ENCODE measurements around the gene CPO.

CPO gene

GRCh38 chr2:206969192-206969591 is 29.9 kb downstream of the CPO start:
- no peak for TF ChIP-seq CTCF (IDR thresholded peaks at IDR 0.05; ENCODE audit: insufficient read depth, low read length, missing control alignments)
- no peak for DNase-seq (ENCODE audit: low read depth, low spot score)
- ChIA-PET CTCF (interaction anchor here (1.6 to 4.4 kb wide), 3 partner anchors 12 to 504 kb away, joined by 5 to 21 read pairs (median 6); no protein-coding TSS in a partner anchor), POLR2A (no interaction called here)
- H3K4me3 ChIP-seq (ENCODE audit: low read depth, low read length) = no peak overlapping the region

- no peak for TF ChIP-seq CTCF (IDR thresholded peaks at IDR 0.05; ENCODE audit: insufficient read depth, low read length, missing control alignments)
- ChIA-PET POLR2A (no interaction called here), CTCF (interaction anchor here (0.7 to 4.4 kb wide), 6 partner anchors 10 to 502 kb away, joined by 3 to 21 read pairs (median 5); no protein-coding TSS in a partner anchor)
- no peak for DNase-seq (ENCODE audit: low read depth, low spot score)
- H3K4me3 ChIP-seq (ENCODE audit: low read depth, low read length) = no peak overlapping the region
Observed at GRCh38 chr2:206970589-206971360, 31.5 kb downstream of the CPO start.

- TF ChIP-seq CTCF (IDR thresholded peaks at IDR 0.05; ENCODE audit: insufficient read depth, low read length, missing control alignments) = no peak
- H3K4me3 ChIP-seq (ENCODE audit: low read depth, low read length) = no peak overlapping the region
- POLR2A ChIA-PET = no interaction called here
- CTCF ChIA-PET = interaction anchor here (0.7 to 4.4 kb wide), 7 partner anchors 9 to 501 kb away, joined by 3 to 21 read pairs (median 5); no protein-coding TSS in a partner anchor
- DNase-seq (ENCODE audit: low read depth, low spot score) = peak; percentile 50
Observed at GRCh38 chr2:206971805-206972204, 32.5 kb downstream of the CPO start.

- CTCF ChIA-PET = interaction anchor here (1.3 to 2.4 kb wide), 3 partner anchors 9 to 499 kb away, joined by 3 to 7 read pairs (median 3); no protein-coding TSS in a partner anchor
- DNase-seq (ENCODE audit: low read depth, low spot score) = no peak
- POLR2A ChIA-PET = no interaction called here
- no peak overlapping the region for H3K4me3 ChIP-seq (ENCODE audit: low read depth, low read length)
- no peak for TF ChIP-seq CTCF (IDR thresholded peaks at IDR 0.05; ENCODE audit: insufficient read depth, low read length, missing control alignments)
Observed at GRCh38 chr2:206974551-206974950, 35.2 kb downstream of the CPO start.

GRCh38 chr2:206978746-206979145 is 39.4 kb downstream of the CPO start:
- no peak overlapping the region for H3K4me3 ChIP-seq (ENCODE audit: low read depth, low read length)
- no peak for DNase-seq (ENCODE audit: low read depth, low spot score)
- no peak for TF ChIP-seq CTCF (IDR thresholded peaks at IDR 0.05; ENCODE audit: insufficient read depth, low read length, missing control alignments)
- CTCF ChIA-PET = interaction anchor here (1.8 to 10.1 kb wide), 4 partner anchors 10 to 497 kb away, joined by 6 to 163 read pairs (median 8); no protein-coding TSS in a partner anchor
- POLR2A ChIA-PET = no interaction called here

- ChIA-PET CTCF (interaction anchor here (1.0 to 10.1 kb wide), 8 partner anchors 9 to 497 kb away, joined by 3 to 163 read pairs (median 10); partner anchors contain the start of gene KLF7), POLR2A (no interaction called here)
- no peak for TF ChIP-seq CTCF (IDR thresholded peaks at IDR 0.05; ENCODE audit: insufficient read depth, low read length, missing control alignments)
- no peak for DNase-seq (ENCODE audit: low read depth, low spot score)
- H3K4me3 ChIP-seq (ENCODE audit: low read depth, low read length) = no peak overlapping the region
Observed at GRCh38 chr2:206979365-206979764, 40.0 kb downstream of the CPO start.

All from AG04449 (cell line).